Measurements from ENCODE around the gene HECTD2.

Gene HECTD2

DNA sequence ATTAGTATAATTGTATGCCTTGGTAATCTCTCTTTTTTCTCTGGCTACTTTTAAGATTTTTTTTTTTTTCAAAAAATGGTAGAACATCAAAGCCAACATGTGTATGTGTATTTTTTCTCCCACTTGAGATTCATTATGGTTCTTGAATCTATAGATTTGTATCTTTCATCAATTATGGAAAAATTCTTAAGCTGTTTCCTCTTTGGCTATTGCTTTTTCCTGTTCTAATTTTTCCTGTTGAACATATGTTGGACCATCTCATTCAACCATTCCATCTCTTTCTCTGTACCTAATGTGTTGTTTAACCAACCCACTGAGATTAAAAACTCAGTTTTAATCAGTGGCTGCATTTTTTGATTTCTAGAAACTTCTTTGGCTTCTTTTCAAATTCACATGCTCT lies 107.2 kb downstream of the HECTD2 start:
- no peak overlapping the region for H3K4ac ChIP-seq (ENCODE audit: low read depth, low read length)
- H4K12ac ChIP-seq (ENCODE audit: low read depth, low read length), result no peak overlapping the region
- H3K79me2 ChIP-seq (ENCODE audit: control insufficient read depth, insufficient read depth, low read length, poor library complexity), result no peaks in the 10 kb centered on the region
- no peak overlapping the region for H3K27ac ChIP-seq (ENCODE audit: low read depth, low read length)
- no peaks in the 10 kb centered on the region for H3K27me3 ChIP-seq (ENCODE audit: insufficient read depth, low read length)
- H2AK5ac ChIP-seq (ENCODE audit: low read length), result no peak overlapping the region
- no peak for DNase-seq
- H3K14ac ChIP-seq (ENCODE audit: low read length), result no peak overlapping the region
- H4K8ac ChIP-seq (ENCODE audit: low read depth, low read length), result no peak overlapping the region
- H2BK5ac ChIP-seq (ENCODE audit: low read depth, low read length, poor library complexity), result no peak overlapping the region
- H3K4me2 ChIP-seq (ENCODE audit: low read length), result no peak overlapping the region
- no peaks in the 10 kb centered on the region for H3K9me3 ChIP-seq (ENCODE audit: insufficient read depth, low read depth, low read length)
- no peaks in the 10 kb centered on the region for H3K79me1 ChIP-seq (ENCODE audit: low read length)
- no peak overlapping the region for H3K18ac ChIP-seq (ENCODE audit: low read length)
- H3K36me3 ChIP-seq (ENCODE audit: control insufficient read depth in 1 of 2, insufficient read depth in 2 of 2, low read length in 2 of 2), result no peaks in the 10 kb centered on the region
- H2BK120ac ChIP-seq (ENCODE audit: insufficient read depth, low read length, poor library complexity), result no peak overlapping the region
- no peak overlapping the region for H4K91ac ChIP-seq (ENCODE audit: low read depth, low read length)
- no peak overlapping the region for H3K9ac ChIP-seq (ENCODE audit: low read length)
- H3K4me1 ChIP-seq (ENCODE audit: control insufficient read depth in 1 of 2, insufficient read depth in 2 of 2, low read length in 2 of 2), result no peaks in the 10 kb centered on the region
- no peak overlapping the region for H3K4me3 ChIP-seq (ENCODE audit: low read depth, low read length)
- no peak overlapping the region for H3K23ac ChIP-seq (ENCODE audit: low read length)
- no peak overlapping the region for H2BK12ac ChIP-seq (ENCODE audit: low read length)
- no peak overlapping the region for H2AFZ ChIP-seq (ENCODE audit: insufficient read depth, low read length, poor library complexity)

GRCh38 chr10:91519899-91520514 lies 109.9 kb downstream of the HECTD2 start:
- Histone ChIP-seq H3K27me3 (ENCODE audit: insufficient read depth, low read length) (no peaks in the 10 kb centered on the region), H4K8ac (ENCODE audit: low read depth, low read length) (no peak overlapping the region), H4K12ac (ENCODE audit: low read depth, low read length) (no peak overlapping the region), H3K27ac (ENCODE audit: low read depth, low read length) (no peak overlapping the region), H2AFZ (ENCODE audit: insufficient read depth, low read length, poor library complexity) (no peak overlapping the region), H2BK5ac (ENCODE audit: low read depth, low read length, poor library complexity) (no peak overlapping the region), H2BK120ac (ENCODE audit: insufficient read depth, low read length, poor library complexity) (no peak overlapping the region), H3K14ac (ENCODE audit: low read length) (no peak overlapping the region), H3K4me2 (ENCODE audit: low read length) (no peak overlapping the region), H3K36me3 (ENCODE audit: control insufficient read depth in 1 of 2, insufficient read depth in 2 of 2, low read length in 2 of 2) (no peaks in the 10 kb centered on the region), H4K91ac (ENCODE audit: low read depth, low read length) (no peak overlapping the region), H3K4ac (ENCODE audit: low read depth, low read length) (no peak overlapping the region), H2AK5ac (ENCODE audit: low read length) (no peak overlapping the region), H3K18ac (ENCODE audit: low read length) (no peak overlapping the region), H3K4me3 (ENCODE audit: low read depth, low read length) (no peak overlapping the region), H3K23ac (ENCODE audit: low read length) (no peak overlapping the region), H3K9me3 (ENCODE audit: insufficient read depth, low read depth, low read length) (no peaks in the 10 kb centered on the region), H3K9ac (ENCODE audit: low read length) (no peak overlapping the region), H3K79me1 (ENCODE audit: low read length) (no peaks in the 10 kb centered on the region), H3K4me1 (ENCODE audit: control insufficient read depth in 1 of 2, insufficient read depth in 2 of 2, low read length in 2 of 2) (no peaks in the 10 kb centered on the region), H2BK12ac (ENCODE audit: low read length) (no peak overlapping the region), H3K79me2 (ENCODE audit: control insufficient read depth, insufficient read depth, low read length, poor library complexity) (no peaks in the 10 kb centered on the region)
- WGBS (ENCODE audit: extremely low coverage, insufficient coverage, insufficient read length), result no CpG with 5 or more reads among the region's 7 CpGs
- DNase-seq, result no peak

GRCh38 chr10:91520661-91521060 lies 110.5 kb downstream of the HECTD2 start:
- H2BK5ac ChIP-seq (ENCODE audit: low read depth, low read length, poor library complexity), result no peak overlapping the region
- no peak overlapping the region for H4K8ac ChIP-seq (ENCODE audit: low read depth, low read length)
- DNase-seq, result no peak
- H3K4ac ChIP-seq (ENCODE audit: low read depth, low read length), result no peak overlapping the region
- H3K4me3 ChIP-seq (ENCODE audit: low read depth, low read length), result no peak overlapping the region
- H3K27me3 ChIP-seq (ENCODE audit: insufficient read depth, low read length), result no peaks in the 10 kb centered on the region
- H4K12ac ChIP-seq (ENCODE audit: low read depth, low read length), result no peak overlapping the region
- no peak overlapping the region for H2BK120ac ChIP-seq (ENCODE audit: insufficient read depth, low read length, poor library complexity)
- no peak overlapping the region for H3K18ac ChIP-seq (ENCODE audit: low read length)
- no peak overlapping the region for H3K4me2 ChIP-seq (ENCODE audit: low read length)
- H3K14ac ChIP-seq (ENCODE audit: low read length), result no peak overlapping the region
- H2AK5ac ChIP-seq (ENCODE audit: low read length), result no peak overlapping the region
- H3K9ac ChIP-seq (ENCODE audit: low read length), result no peak overlapping the region
- H3K79me2 ChIP-seq (ENCODE audit: control insufficient read depth, insufficient read depth, low read length, poor library complexity), result no peaks in the 10 kb centered on the region
- H3K36me3 ChIP-seq (ENCODE audit: control insufficient read depth in 1 of 2, insufficient read depth in 2 of 2, low read length in 2 of 2), result no peaks in the 10 kb centered on the region
- WGBS (ENCODE audit: extremely low coverage, insufficient coverage, insufficient read length), result no CpG with 5 or more reads among the region's 1 CpG
- no peak overlapping the region for H3K23ac ChIP-seq (ENCODE audit: low read length)
- no peaks in the 10 kb centered on the region for H3K4me1 ChIP-seq (ENCODE audit: control insufficient read depth in 1 of 2, insufficient read depth in 2 of 2, low read length in 2 of 2)
- no peak overlapping the region for H4K91ac ChIP-seq (ENCODE audit: low read depth, low read length)
- H3K9me3 ChIP-seq (ENCODE audit: insufficient read depth, low read depth, low read length), result no peaks in the 10 kb centered on the region
- no peak overlapping the region for H2AFZ ChIP-seq (ENCODE audit: insufficient read depth, low read length, poor library complexity)
- H2BK12ac ChIP-seq (ENCODE audit: low read length), result no peak overlapping the region
- no peaks in the 10 kb centered on the region for H3K79me1 ChIP-seq (ENCODE audit: low read length)
- no peak overlapping the region for H3K27ac ChIP-seq (ENCODE audit: low read depth, low read length)

- Histone ChIP-seq H2BK12ac (ENCODE audit: low read length) (no peak overlapping the region), H2BK120ac (ENCODE audit: insufficient read depth, low read length, poor library complexity) (no peak overlapping the region), H3K79me1 (ENCODE audit: low read length) (no peaks in the 10 kb centered on the region), H3K23ac (ENCODE audit: low read length) (no peak overlapping the region), H2AK5ac (ENCODE audit: low read length) (no peak overlapping the region), H3K18ac (ENCODE audit: low read length) (no peak overlapping the region), H2AFZ (ENCODE audit: insufficient read depth, low read length, poor library complexity) (no peak overlapping the region), H2BK5ac (ENCODE audit: low read depth, low read length, poor library complexity) (no peak overlapping the region), H3K4me1 (ENCODE audit: control insufficient read depth in 1 of 2, insufficient read depth in 2 of 2, low read length in 2 of 2) (no peaks in the 10 kb centered on the region), H3K27ac (ENCODE audit: low read depth, low read length) (no peak overlapping the region), H3K9me3 (ENCODE audit: insufficient read depth, low read depth, low read length) (no peaks in the 10 kb centered on the region), H4K91ac (ENCODE audit: low read depth, low read length) (no peak overlapping the region), H3K36me3 (ENCODE audit: control insufficient read depth in 1 of 2, insufficient read depth in 2 of 2, low read length in 2 of 2) (no peaks in the 10 kb centered on the region), H3K4ac (ENCODE audit: low read depth, low read length) (no peak overlapping the region), H3K4me3 (ENCODE audit: low read depth, low read length) (no peak overlapping the region), H4K8ac (ENCODE audit: low read depth, low read length) (no peak overlapping the region), H3K14ac (ENCODE audit: low read length) (no peak overlapping the region), H4K12ac (ENCODE audit: low read depth, low read length) (no peak overlapping the region), H3K79me2 (ENCODE audit: control insufficient read depth, insufficient read depth, low read length, poor library complexity) (no peaks in the 10 kb centered on the region), H3K4me2 (ENCODE audit: low read length) (no peak overlapping the region), H3K9ac (ENCODE audit: low read length) (no peak overlapping the region), H3K27me3 (ENCODE audit: insufficient read depth, low read length) (no peaks in the 10 kb centered on the region)
- WGBS (ENCODE audit: extremely low coverage, insufficient coverage, insufficient read length), result no CpG with 5 or more reads among the region's 1 CpG
- DNase-seq, result peak in 1 of 2 donors; percentile 29
Observed at GRCh38 chr10:91521439-91521838, 111.3 kb downstream of the HECTD2 start.

Measured in trophoblast cell (in vitro differentiated cells and primary cell).